HG02938 (cell line): ENCODE data around the gene ZNF773.
"Not testable (repeated sequence)": the region's sequence is repeated elsewhere in the genome, so short reads cannot be mapped to it uniquely, and the experiment has no call there.

Experiments used
- ATAC-seq: cut with Tn5 transposase; IDR thresholded peaks from one replicate; pipeline ENCODE4 v1.9.1; 2021; ENCODE audit warnings: mild to moderate bottlenecking, moderate library complexity; ENCODE audit not compliant: unreplicated experiment

Gene ZNF773

DNA sequence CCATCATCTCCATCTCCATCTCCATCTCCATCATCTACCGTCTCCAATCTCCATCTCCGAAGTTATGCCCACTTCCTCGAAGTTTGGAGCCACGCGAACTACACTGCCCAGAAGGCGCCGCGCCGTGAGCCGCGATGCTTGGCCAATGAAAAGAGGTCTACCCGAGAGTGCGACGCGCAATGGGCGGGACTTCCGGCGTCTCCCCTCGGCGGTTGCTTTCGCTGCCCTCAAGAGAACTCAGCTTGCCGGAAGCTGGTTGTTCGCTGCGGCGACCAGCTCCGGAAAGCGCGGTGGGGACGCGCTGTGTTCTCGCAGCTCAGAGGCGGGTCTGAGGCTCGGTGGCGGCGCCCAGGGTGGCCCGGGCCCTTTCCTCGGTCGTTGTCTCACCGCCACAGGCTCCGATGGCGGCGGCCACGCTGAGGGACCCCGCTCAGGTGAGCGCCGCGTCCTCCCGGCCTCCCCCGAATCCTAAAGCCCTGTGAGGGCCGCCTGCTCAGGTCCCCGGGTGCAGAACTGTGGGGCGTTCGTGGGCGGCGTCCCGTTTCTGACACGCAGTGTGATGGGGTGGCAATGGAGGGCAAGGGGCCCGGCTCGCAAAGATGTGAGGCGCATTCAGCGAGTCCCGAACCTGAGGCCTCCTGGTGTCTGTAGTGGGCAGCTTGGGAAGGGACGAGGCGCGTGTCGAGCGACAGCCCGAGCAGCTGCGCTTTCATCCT, at the start of gene ZNF773:
TSS of gene ZNF773 (plus strand) at position 259 of the 716 bp plus-strand sequence. CDS start at position 402, 143 bp downstream.
- ATAC-seq: peak; percentile 97

DNA sequence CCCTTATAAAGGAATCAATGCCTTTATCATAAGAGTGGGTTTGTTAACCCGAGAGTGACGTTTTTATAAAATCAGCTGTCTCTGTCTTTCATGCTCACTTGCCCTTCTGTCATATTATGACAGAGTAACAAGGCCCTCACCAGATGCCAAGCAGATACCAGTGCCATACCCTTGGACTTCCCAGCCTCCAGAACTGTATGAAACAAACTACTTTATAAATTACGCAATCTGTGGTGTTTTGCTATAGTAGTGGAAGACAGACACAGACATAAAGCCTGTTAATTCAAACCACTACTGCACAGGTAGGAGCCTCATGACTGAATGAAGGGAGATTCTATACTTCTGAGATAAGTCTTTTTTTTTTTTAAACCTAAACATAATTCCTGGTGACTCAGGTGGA, 47.4 kb upstream of the ZNF773 start:
- no peak for ATAC-seq

DNA sequence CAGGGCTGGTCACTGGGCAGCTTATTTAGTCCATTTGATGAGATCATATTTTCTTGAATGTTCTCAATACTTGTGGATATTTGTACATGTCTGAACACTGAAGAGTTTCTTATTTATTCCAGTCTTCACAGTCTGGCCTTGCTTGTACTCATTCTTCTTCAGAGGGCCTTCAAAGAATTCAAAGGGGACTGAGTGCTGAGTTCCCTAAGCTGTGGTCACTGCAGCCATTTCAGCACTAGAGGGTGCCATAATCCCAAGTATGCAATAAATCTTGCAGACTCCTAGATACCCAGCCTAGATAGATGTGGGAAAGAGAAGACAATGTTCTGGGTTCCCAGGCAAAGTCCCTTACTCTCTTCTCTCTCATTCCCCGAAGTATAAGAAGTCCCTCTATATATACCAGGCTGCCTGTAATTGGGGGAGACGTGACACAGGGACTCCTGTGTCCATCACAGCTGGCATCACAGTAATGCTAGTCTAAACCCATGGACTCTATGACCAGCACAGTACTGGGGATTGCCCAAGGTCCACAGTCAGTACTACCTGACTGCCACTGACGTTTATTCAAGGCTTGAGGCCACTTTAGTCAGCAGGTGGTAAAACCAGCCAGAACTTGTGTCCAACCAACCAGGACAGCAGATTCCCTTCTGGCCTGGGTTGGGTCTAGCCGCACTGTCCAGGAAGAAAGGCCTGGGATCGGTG, 33.9 kb upstream of the ZNF773 start:
- ATAC-seq: no peak

DNA sequence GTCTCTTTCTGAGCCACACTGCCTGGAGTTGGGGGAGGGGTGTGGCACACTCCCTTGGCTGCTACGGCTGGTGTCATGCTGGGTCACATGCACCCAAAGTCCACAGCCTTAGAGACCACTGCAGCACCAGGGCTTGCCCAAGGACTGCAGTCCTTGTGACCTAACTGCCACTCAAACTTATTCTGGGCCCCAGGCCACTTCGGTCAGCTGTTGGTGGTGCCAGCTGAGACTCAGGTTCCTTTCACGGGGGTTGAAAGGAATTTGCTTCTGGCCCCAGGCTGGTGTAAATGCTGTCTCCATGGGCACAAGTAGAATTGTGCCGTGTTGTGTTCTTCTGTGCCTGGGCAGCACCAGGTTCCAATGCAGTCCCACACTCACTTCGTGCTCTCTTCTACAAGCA, 33.2 kb upstream of the ZNF773 start:
- no peak for ATAC-seq

DNA sequence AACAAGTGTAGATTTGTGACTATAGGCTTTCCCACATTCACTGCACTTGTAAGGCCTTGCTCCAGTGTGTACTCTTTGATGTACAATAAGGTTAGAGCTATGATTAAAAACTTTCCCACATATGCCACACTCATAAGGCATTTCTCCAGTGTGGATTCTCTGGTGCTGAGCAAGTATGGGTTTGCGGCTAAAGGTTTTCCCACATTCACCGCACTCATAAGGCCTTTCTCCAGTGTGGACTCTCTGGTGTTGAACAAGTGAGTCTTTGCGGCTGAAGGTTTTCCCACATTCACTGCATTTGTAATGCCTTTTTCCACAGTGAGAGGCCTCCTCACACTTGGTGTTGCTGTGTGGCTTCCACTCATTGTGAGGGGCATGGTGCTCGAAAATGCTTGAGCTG, 26.1 kb upstream of the ZNF773 start:
- ATAC-seq: no peak

- ATAC-seq: peak; percentile 94
Measured at GRCh38 chr19:57477191-57478008, 22.3 kb upstream of the ZNF773 start, which contains the start of gene ZNF772. Gene ZNF772 (minus strand): TSS chr19:57477566. CDS start chr19:57477309, 257 bp downstream.

DNA sequence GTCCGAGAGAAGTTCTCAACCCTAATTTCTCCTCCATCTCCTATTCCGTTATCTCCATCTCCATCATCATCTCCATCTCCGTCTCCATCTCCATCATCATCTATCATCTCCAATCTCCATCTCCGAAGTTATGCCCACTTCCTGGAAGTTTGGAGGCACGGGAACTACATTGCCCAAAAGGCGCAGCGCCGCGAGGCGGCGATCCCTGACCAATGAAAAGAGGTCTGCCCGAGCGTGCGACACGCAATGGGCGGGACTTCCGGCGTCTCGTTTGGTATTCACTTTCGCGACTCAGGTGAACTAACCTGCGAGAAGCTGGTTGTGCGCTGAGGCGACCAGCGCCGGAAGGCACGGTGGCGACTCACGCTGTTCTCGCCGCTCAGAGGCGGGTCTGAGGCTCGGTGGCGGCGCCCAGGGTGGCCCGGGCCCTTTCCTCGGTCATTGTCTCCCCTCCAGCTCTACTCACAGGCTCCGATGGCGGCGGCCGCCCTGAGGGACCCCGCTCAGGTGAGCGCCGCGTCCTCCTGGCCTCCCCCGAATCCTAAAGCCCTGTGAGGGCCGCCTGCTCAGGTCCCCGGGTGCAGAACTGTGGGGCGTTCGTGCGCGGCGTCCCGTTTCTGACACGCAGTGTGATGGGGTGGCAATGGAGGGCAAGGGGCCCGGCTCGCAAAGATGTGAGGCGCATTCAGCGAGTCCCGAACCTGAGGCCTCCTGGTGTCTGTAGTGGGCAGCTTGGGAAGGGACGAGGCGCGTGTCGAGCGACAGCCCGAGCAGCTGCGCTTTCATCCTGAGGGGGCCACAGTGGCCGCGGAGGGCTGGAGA, 12.1 kb upstream of the ZNF773 start, which contains the start of gene ZNF419:
TSS of gene ZNF419 (plus strand) at position 274 of the 822 bp plus-strand sequence. CDS start at position 475, 201 bp downstream.
- peak; percentile 92 for ATAC-seq

- ATAC-seq: peak; percentile 15
Measured at GRCh38 chr19:57488299-57488644, 11.5 kb upstream of the ZNF773 start.

GRCh38 chr19:57499332-57499679, 432 bp upstream of the ZNF773 start:
- not testable (repeated sequence) for ATAC-seq

DNA sequence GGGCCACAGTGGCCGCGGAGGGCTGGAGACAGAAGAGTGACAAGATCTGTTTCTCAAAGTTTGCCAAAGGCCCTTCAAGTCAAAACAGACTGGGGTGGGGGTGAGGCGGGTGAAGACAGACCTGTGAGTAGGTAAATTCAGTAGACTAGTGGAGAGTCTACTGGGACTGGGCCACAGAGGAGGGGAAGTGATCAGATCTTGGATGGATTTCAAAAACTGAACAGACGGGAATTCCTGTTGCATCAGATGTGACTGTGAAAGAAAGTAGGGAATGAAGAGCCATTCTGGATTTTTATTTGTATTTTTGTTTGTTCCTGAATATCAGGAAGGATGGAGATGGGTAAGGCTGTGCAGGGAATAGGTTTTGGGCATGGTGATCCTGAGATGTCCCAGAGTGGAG, 662 bp downstream of the ZNF773 start:
- ATAC-seq: not testable (repeated sequence)

- ATAC-seq: no peak
Measured at GRCh38 chr19:57506163-57506562, 6.4 kb downstream of the ZNF773 start.

DNA sequence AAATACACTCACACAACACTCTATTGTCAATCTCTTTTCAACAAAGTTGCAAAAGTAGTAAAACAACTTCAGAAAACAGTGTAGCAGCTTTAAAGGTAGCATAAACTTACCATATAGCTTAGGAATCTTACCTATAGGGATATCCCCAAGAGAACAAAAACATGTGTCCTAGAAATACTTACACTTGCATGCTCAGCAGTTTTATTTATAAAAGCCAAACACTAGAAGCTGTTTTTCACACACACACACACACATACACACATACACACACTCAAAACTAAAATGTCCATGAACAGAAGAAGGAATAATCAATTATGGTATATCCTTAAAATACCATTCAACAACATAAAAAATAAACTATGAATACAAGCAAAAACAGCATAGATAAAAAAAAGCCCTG, 11.7 kb downstream of the ZNF773 start:
- ATAC-seq: no peak

GRCh38 chr19:57512845-57513244, 13.1 kb downstream of the ZNF773 start:
- no peak for ATAC-seq

DNA sequence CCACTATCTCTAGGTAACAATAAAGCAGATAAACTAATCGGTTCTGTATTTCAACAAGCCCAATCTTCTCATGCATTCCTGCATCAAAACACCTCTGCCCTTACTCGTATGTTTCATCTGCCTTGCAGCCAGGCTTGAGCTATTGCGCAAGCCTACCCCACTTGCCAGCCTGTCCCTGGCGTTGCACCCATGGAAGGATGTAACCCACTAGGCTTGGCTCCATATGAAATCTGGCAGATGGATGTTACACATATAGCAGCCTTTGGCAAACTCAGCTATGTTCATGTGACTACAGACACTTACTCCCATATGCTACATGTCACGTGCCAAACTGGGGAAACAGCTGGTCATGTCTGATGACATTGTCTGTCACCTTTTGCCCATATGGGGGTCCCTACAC, 15.5 kb downstream of the ZNF773 start:
- no peak for ATAC-seq

DNA sequence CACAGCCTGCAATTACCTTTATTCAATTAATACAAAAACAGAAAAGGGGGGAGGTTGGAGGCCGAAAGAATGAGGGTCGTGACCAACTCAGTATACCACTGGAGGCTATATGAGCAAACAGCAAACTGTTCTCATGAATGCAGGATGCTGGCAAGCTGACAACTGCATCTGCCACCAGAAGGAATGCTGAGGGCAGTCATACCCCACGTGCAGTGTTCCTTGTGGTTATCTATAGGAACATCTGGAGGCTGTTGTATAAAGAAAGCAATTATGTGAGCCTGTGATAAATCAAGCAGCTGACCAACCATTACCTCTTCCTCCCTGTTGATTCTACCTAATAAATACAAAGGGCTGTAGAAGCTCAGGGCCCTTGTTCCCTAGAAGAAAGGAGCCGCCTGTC, 18.3 kb downstream of the ZNF773 start:
- ATAC-seq: not testable (repeated sequence)

DNA sequence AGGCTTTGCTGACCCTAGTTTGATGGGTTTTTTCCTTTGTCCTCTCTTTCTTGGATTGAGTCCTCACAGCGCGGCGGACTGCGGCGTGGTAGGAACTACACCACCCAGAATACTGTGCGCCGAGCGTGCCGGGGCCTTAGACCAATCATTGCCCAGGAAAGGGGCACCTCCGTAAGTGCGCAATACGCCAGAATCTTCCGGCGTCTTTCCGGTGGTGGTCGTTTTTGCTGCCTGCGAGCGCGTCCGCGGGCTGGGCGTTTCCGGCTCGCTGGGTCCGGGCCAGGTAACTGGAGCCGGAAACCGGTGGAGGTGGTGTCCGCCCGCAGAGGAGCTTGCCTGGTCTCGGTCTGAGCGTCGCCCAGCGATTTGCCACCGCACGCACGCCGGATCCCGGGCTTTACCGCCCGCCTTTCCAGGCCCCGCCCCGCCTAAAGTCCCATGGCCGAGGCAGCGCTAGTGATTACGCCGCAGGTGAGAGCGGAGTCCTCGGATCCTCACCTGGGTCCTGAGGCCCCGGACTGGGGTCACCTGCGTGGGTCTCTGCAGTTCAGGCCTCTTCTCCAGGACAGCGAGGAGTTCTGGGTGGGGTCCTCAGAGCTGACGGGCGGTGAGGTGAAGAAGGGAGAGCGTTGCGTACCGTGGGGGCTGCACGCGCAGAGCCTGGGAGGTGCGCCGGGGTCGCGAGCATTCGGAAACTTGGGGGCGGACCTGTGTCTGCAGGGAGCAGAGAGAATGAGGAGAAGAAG, 27.6 kb downstream of the ZNF773 start, which contains the start of gene ZNF549:
TSS of gene ZNF549 (plus strand) at position 221 of the 746 bp plus-strand sequence. CDS start at position 439, 218 bp downstream.
- ATAC-seq: peak; percentile 98

GRCh38 chr19:57537953-57538547, 38.3 kb downstream of the ZNF773 start:
- ATAC-seq: no peak

- ATAC-seq: no peak
Measured at GRCh38 chr19:57546513-57546912, 46.8 kb downstream of the ZNF773 start.

DNA sequence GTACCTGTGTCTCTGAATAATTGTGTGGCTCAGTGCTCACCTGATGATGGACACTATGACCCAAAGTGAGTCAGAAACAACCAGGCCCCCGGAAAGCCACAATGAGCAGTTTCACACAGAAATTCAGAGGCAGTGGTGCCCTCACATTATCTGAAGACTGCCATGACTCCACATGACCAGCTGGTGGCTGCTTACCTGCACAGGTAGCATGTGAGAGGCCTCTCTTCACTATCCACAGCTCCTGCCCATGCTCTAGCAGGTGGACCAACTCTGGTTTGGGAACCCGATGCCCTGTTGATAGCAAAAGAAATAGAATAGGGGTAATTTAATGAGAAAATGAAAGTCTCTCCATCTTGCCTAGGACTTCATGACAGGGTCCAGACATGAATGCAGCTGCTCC, 52.7 kb downstream of the ZNF773 start:
- no peak for ATAC-seq
